Activated CD8-positive, alpha-beta memory T cell treated with anti-CD3 and anti-CD28 coated beads for 4 hours (primary cell): ENCODE results near the gene GTF2H3.

Experiments
- DNase-seq, 2 donors: peaks; one replicate each; pipeline ENCODE4 v3.0.0-alpha.2; 2020; ENCODE audit warnings: low read depth in 2 of 2

GTF2H3 gene

DNA sequence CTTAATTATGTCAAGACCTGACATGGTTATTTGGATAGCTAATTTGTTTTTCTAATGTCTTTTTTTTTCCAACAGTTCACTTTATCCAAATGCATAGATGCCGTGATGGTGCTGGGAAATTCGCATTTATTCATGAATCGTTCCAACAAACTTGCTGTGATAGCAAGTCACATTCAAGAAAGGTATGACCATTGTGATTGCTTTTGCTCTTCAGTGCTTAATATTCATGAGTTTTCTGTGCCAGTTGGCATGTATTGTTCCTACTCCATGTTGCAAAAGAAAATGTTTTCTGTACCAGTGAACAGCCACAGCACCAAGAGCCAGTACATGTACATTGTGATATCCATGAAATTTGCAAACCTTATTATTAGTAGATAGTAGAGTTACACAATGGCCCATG, 11.8 kb downstream of the GTF2H3 start:
- DNase-seq: no peak

DNA sequence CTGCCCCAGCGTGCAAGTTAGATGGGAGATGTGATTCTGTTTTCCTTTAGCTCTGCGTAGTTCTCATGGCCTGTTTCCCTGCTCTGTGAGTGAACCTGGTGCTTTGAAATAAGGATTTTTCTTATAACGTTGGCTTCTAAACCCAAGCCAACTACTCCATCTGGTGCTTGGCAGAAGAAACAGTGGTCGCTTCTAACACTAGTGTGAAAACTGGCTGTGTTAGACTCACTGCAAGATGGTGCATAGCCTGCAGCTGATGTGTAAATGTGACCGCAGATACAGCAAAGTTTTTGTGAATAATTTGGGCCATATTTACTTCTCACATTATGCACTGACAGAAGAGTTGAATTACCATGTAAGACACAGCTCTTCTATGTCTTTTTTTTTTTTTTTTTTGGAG, 12.2 kb downstream of the GTF2H3 start:
- no peak for DNase-seq

DNA sequence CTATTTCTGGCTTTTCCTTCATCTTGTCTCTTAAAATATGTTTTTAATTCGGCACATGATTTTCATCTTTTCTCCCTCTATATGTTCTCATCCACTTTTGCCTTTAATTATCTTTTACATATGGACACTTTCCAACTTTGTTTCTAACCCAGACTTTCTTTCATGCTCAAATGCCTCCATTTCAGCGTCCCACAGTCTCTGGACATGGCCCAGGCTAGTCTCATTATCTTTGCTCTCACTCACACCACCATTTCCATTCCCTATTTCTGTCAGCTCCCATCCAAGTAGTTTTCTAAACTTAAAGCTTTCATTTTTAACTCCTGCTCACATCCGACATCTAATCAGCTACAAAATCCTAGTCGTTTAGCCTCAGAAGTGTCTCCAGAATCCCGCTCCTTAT, 14.8 kb downstream of the GTF2H3 start:
- DNase-seq: no peak

DNA sequence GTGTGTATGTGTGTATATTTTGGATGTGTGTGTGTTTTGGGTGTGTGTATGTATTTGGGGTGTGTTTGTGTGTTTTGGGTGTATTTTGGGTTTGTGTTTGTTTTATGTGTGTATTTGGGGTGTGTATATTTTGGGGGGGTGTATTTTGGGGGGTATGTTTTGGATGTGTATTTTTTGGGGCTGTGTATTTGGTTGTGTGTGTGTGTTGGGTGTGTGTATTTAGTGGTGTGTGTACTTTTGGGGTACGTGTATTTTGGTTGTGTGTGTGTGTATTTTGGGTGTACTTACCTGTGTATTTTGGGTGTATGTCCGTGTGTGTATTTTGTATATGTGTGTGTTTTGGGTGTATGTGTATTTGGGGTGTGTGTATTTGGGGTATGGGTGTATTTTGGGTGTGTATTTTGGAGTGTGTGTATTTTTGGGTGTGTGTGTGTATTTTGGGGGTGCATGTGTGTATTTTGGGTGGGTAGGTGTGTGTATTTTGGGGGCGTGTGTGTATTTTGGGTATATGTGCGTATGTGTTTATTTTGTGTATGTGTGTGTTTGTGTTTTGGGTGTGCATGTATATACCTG, 20.6 kb downstream of the GTF2H3 start:
- no peak for DNase-seq

DNA sequence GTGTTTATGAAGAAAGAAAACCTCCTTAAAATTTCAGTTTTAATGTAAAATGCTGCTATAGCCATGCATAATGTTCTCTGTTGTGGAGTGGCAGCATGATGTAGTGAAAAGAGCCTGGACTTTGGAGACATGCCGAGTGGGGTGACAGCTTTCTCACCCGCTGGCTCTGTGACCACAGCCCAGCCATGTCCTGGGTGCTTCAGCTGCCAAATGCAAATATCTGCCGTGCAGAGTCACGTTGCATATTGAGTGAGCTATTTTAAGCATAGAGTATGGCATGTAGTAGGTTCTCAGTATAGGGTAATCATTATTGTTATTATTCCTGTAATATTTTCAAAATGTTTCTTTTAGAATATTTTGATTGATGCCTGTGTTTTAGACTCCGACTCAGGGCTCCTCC, 21.8 kb downstream of the GTF2H3 start:
- DNase-seq: no peak

DNA sequence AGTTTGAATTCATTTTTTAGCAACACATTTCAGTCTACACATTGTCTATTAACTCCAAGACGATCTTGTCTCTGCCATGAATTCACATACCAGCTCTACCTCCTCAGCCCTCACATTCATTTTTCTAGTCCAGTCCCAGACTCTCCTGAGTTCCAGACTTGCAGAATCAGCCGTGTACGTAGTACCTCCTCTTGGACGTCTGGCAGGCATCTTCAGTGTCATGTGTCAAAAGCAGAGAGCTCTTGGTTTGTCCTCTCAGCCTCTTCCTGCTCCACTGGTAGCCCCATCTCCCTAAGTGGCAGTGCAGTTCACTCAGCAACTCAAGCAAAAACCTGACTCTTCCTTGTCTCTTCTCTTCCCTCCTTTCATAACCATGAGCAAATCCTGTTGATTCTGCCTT, 22.8 kb downstream of the GTF2H3 start:
- no peak for DNase-seq

DNA sequence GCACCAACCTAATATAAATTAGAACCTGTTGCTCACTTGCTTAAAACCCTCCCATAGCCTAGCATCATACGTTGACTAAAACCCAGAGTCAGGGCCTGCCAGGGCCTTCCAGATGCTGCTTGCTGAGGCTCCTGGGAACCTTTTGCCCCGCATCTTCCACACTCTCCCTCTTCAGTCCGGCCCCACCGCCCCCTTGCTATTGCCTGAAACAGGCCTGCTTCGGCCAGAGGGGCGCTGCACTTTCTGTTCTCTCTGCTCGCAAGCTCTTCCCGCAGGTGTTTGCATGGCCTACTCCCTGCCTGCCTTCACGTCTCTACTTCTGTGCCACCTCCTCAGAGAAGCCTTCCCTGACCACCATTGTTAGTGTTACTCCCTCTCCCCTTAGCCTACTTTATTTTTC, 23.6 kb downstream of the GTF2H3 start:
- no peak for DNase-seq

DNA sequence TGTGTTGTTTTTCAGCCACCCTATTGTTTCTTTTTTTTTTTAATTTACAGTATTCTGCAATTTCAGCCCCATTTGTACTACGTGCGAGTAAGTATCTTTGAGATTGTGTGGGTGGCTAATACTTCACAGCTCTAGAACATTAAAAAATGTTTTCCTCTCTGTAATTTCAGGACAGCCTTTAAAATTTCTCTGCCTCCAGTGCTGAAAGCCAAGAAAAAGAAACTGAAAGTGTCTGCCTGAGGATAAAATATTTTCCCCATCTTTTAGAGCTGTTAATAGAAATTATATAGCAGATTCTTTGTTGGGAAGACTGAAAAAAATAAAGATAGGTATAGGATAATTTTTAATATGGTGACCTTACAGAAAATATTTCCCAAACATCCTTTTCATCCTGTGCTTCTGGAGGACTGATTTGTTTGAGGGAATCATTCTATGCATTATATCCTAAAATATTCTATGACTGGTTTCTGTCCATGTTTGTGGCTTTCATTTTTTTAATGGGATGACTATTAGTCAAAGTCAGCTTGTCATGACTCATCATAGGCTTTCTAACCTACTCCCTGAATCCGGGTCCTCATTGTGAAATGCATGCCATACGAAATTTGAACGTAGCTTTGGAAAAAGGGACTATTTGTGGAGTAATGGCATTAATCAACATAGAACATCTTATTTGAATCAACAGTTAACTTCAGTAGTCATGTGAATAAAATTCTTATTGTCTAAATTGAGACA, 26.5 kb downstream of the GTF2H3 start:
- no peak for DNase-seq

DNA sequence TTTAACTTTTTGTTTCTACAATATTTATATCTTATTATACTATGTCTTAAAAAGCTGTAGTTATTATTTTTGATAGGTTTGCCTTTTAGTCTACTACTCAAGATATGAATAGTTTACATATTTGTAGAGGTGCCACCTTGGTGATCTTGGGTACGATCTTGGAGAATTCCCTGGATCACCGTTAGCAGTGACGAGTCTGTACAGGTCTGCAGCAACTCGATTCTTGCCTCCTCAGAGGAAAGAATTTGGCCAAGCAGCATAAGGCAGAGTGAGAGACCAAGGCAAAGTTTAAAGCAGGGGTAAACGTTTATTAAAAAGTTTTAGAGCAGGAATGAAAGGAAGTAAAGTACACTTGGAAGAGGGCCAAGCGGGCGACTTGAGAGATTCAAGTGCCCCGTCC, 34.1 kb downstream of the GTF2H3 start:
- DNase-seq: no peak

DNA sequence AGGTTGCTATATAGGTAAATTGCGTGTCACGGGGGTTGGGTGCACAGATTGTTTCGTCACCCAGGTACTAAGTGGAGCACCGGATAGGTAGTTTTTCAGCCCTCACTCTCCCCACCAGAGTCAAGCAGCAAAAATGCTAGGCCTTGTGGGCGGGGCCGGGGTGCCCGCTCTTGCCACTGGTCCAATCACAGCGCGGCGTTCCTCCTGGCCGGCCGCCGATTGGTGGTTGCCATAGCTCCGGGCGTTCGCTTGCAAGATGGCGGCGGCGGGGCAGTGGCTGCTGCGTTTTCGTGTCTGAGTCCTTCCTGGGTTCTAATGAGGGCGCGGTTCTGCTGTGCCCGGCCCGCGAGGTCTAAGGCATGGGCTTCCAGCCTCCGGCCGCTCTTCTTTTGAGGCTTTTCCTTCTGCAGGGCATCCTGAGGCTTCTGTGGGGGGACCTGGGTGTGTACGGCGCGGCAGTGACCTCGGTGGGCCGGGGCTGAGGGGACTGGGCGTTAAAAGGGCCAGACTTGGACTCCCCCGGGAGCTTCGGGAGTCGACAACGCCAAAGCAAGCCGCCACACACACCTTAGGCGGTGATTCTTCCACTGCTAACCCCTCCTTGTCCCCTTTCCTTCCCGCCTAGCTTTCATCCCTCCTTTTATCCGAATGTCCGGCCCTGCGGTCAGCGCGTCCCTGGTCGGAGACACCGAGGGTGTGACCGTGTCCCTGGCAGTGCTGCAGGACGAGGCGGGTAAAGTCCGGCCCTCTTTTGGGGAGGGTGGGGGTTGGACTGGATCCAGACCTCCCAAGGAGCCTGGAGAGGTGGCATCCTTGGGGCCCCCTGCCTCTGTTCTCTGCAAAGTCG, 37.5 kb downstream of the GTF2H3 start, which contains the start of gene TCTN2:
TCTN2 (plus strand) TSS at position 232 of the 847 bp plus-strand sequence; CDS start at position 360, 128 bp downstream.
- DNase-seq: peak; percentile 84 to 86

DNA sequence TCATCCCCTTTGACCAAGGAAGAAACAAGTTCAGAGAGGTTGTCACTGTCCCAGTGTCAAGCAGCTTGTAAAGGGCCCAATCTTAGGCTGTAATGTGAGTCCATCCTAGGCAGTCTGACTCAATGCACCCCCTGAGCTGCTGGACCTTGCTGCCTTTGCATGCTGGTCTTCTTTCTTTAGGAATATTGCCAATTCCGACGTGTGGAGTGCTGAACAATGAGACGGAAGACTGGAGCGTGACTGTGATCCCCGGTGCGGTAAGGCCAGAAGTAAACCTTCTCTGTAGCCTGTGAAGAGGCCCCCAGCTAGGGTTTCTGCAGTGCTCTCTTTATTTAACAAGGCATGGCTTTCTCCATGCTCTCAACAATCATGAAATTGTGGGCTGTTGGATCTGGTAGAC, 38.2 kb downstream of the GTF2H3 start:
- no peak for DNase-seq

DNA sequence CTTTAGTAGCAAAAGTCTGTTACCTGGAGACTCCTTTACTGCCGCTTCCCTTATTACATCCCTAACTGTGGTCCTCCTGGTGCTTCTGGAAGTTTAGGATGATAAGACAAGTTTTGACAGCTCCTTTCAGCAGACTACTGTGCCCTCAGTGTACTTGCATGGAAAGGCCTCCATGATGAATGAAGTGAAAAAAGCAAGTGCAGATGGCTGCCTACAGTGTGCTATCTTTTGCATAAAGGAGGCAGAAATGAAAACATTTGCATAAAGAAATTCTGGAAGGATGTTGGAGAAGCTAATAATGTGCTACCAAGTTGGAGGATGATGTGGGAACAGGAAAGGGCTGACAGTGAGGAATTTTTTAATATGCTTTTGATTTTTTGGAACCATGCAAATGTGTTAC, 41.8 kb downstream of the GTF2H3 start:
- no peak for DNase-seq

DNA sequence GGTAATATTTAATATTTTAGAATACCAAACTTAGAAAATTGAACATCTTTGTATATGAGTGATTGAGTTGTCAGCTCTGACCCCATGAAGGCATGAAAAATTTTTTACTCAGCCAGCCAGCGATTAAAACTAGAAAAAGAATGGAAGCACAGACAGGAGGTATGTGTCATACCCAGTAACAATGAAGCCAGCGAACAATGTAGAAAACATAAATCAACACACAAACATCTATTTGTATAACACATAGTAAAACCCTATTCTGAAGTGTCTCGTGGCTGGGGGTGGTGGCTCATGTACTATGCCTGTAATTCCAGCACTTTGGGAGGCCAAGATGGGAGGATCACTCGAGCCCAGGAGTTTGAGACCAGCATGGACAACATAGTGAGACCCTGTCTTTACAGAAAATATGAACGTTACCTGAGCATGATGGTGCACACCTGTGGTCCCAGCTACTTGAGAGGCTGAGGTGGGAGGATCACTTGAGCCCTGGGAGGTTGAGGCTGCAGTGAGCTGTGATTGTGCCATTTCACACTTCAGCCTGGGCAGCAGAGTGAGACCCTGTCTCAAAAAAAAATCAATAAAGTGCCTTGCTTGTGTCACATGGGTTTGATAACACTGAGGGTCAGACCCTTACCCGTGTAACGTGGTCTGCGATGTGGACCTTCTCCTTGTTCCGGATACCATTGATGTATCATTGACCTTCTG, 43.1 kb downstream of the GTF2H3 start:
- no peak for DNase-seq

DNA sequence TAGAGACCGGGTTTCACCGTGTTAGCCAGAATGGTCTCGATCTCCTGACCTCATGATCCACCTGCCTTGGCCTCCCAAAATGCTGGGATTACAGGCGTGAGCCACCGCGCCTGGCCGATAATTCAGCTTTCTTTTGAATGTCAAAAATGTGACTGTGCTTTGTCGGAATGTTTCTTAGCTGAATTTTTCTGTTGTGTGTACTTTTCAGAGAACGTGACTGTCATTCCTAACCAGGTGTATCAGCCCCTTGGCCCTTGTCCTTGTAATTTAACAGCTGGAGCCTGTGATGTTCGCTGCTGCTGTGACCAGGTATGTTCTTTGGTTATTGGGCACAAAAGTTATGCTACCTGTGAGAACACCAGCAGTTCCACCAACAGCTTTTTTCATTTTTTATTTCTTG, 45.4 kb downstream of the GTF2H3 start:
- DNase-seq: no peak

DNA sequence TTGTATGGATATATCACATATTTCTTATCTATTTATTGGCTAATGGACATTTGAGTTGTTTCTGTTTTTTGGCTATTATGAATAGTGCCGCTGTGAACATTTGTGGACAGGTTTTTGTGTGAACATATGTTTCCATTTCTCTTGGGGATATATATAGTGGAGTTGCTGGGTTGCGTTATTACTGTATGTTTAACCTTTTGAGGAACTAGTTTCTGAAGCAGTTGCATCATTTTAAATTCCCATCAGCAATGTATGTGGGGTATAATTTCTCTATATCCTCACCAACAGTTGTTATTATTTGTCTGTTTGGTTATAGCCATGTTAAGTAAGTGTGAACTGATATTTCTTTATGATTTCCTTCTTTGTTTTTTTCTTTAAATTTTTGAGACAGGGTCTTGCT, 48.0 kb downstream of the GTF2H3 start:
- DNase-seq: no peak

DNA sequence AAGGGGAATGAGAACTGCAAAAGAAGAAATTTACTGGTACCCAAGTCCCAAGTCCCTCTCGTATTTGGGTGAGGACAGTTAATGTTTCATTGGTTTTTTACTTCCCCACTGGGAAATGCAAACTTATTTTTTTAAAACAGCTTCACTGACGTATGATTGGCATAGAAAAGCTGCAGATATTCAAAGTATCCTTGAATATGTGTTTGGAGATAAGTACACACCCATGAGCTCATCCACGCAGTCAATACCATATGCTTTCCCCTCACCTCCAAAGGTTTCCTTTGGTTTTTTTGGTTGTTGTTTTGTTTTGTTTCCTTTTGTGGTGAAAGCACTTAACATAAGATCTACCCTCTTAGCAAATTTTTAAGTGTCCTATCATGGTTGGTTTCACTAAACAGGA, 50.3 kb downstream of the GTF2H3 start:
- DNase-seq: no peak

DNA sequence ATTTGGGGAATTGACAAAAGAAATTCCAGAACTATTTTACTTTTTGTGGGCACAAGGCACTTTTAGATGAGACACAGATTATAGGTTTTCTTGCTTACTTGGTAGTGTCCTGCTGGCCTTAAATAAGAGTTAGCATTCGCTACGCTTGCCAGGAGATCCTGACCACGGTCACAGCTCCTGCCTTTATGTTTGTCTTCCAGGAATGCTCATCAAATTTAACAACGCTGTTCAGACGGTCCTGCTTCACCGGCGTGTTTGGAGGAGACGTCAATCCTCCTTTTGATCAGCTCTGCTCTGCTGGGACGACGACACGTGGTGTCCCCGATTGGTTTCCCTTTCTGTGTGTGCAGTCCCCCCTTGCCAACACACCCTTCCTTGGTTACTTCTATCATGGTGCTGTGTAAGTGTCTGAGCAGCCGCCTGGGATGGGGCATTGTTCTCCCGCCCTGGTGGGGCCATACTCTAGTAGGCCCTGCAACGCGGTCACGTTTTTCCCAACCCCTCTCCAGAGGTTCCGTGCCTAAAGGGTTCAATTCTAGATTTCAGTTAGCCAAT, 53.1 kb downstream of the GTF2H3 start:
- DNase-seq: no peak

DNA sequence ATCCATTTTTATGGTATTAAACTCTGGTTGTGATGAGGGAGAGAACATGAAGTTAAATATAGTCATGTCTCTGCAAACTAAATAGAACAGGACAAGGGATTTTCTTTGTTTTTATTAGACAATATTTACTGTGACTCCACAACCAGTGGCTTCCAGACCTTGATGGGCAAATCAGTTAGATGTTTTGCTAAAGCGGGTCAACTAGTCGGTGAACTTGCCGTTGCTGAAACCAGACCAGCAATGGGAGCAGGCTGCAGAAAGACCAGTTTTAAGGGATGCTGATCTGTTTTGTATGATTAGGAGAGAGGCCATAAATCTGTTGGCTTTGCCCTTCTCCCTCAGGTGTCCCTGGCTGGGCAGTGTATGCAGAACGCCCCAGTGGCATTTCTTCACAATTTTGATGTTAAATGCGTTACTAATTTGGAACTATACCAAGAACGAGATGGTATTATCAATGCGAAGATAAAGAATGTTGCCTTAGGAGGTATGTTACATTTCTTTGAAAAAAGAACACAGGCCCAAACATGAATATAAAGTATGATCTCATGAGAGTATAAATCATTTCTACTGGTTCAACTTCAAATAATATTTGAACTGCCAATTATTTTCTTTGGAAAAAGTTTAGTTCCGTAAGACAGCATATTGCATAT, 56.7 kb downstream of the GTF2H3 start:
- no peak for DNase-seq

DNA sequence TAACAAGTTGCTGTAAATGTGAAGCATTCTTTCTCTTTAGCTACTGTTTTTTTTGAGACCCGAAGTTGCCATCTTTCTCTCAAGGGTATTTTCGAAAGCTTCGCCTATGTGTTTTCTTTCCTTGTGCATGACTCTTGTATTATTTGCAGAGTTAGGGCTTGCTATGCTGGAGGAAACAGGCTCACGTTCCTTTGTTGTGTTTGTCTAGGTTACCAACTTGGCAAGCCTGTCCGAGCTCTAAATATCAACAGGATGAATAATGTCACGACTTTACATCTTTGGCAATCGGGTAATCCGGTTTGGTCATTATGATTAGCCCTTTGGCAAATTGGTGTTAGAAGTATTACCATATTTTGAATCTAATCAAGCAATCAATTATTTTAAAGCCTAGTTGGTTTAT, 62.6 kb downstream of the GTF2H3 start:
- DNase-seq: no peak

DNA sequence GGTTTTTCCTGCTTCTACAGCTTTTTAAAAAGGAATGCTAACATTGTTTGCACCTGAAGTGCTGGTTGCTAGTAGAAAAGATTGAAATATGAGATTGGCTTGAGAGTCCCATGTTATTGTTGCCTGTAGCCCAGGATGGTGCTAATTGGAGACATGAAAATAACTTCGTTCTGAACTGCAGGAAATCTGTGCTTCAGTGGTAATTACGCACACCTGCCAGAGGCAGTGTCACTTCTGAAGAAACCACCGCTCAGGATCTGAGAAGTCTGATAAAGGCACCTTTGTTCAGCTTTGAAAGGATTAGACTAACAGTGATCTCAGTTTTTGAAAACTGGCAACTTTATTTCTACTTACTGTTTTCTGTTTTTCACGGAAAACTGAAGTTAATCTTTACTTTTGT, 63.0 kb downstream of the GTF2H3 start:
- no peak for DNase-seq

DNA sequence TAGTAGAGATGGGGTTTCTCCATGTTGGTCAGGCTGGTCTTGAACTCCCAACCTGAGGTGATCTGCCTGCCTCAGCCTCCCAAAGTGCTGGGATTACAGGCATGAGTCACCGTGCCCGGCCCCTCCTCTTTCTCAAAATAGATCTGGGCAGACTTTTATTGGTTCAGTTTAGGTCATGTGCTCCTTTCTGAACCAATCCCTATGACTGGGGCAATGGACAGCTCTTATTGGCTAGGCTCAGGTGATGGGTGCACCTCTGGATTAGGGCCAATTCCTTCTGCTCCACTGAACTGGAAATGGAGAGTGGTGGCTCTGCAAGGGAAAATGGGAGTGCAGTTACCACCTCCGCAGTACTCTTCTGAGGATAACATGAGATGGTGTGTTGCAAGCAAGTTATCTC, 72.3 kb downstream of the GTF2H3 start:
- DNase-seq: no peak
